Activated T-cell treated with anti-CD3 and anti-CD28 coated beads, Interleukin-2, amount 50 U/mL, for 1 hour (primary cell): Measurements from ENCODE around the gene PER1.
A peak's percentile ranks its signal among the peaks of the same experiment; 100 is the strongest.

ENCODE experiments used
- DNase-seq: peaks from one replicate; pipeline ENCODE4 v3.0.0-alpha.2; 2020

Gene PER1

DNA sequence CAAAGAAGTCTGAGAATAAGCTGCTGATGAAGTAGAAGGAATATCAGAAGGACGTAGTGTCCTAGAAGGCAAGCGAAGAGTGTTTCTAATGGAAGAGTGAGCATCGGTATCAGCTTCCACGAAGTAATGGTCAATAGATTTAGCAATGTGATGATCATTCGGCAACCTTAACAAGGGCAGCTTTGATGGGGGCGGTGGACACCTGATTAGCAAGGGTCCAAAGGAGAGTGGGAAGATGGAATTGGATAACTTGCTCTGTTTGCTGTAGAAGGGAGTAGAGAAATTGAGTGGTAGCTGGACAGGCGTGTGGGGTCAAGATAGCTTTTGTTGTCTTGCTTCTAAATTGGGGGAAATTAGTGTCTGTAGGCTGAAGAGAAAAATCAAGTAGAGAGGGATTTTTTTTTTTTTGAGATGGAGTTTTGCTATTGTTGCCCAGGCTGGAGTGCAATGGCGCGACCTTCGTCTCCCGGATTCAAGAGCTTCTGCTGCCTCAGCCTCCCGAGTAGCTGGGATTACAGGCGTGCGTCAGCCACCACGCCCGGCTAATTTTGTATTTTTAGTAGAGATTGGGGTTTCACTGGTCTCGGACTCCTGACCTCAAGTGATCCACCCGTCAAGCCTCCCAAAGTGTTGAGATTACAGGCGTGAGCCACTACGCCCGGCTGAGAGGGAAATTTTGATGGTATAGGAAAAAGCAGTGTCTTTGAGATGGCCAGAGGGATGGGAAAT is 14.4 kb downstream of the PER1 start:
- peak; percentile 22 for DNase-seq

GRCh38 chr17:8133941-8134340 is 18.3 kb downstream of the PER1 start:
- DNase-seq: no peak

GRCh38 chr17:8133399-8133798 is 18.8 kb downstream of the PER1 start:
- no peak for DNase-seq

- no peak for DNase-seq
Measured at GRCh38 chr17:8131844-8132441, 20.3 kb downstream of the PER1 start.

DNA sequence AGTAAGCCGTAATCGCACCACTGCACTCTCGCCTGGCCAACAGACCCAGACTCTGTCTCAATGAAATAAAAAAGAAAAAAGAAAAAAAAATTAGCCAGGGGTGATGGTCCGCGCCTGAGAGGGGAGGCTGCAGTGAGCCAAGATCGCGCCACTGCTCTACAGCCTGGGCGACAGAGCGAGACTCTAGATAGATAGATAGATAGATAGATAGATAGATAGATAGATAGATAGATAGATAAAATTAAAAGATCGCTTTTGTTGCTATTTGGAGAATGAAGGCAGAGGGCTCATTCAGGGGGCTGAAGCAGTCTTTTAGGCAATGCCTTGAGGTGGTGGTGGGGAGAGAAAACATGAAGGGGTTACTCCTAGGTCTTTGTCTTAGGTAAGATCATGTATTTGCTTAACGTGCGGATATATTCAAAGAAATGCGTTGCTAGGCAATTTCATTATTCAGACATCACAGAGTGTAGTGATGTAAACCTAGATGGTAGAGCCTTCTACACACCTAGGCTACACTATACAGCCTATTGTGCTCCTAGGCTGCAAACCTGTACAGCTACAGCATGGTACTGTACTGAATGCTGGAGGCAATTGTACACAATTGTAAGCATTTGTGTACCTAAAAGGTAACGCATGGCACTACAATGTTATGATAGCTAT is 23.9 kb downstream of the PER1 start:
- DNase-seq: no peak

GRCh38 chr17:8126491-8127066 is 25.6 kb downstream of the PER1 start:
- DNase-seq: peak; percentile 56

GRCh38 chr17:8125947-8126490 is 26.2 kb downstream of the PER1 start:
- no peak for DNase-seq

GRCh38 chr17:8125154-8125946 is 26.9 kb downstream of the PER1 start:
- peak; percentile 89 for DNase-seq

DNA sequence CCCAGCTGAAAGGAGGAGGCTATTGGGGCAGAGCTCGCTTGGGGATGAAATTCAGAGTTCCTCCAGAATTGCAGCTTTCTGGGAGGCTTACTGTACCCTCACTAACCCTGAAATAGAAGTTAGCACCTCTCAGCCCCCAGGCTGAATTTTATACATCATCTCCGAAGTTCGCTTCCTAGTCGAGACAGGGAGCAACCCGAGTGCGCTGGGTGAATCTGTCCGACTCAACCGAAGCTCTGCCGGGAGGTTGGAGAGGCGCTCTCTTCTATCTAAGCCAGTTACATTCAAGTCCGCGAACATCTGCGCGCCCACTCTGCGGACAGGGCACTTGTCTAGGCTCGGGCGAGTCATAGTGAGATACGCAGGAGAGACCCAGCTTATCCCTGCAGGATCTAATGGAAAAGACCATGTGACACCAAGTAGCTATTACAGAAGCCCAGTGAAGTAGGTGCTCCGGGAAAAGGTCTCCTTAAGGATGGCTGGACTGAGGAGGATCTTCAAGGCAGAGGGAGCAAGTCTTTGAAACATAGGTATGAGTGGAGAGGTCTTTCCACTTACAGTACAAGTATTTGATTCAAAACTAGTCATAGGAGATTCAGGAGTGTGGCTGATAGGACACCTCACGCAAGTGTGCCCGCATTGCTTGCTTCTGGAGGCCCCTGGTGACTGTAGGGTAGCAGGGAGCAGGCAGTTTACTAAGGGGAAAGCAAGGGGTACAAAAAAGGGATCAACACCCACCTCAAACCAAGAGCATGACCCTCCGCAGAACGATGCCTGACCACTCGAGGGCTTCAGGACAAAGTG is 27.7 kb downstream of the PER1 start:
- peak; percentile 45 for DNase-seq

DNA sequence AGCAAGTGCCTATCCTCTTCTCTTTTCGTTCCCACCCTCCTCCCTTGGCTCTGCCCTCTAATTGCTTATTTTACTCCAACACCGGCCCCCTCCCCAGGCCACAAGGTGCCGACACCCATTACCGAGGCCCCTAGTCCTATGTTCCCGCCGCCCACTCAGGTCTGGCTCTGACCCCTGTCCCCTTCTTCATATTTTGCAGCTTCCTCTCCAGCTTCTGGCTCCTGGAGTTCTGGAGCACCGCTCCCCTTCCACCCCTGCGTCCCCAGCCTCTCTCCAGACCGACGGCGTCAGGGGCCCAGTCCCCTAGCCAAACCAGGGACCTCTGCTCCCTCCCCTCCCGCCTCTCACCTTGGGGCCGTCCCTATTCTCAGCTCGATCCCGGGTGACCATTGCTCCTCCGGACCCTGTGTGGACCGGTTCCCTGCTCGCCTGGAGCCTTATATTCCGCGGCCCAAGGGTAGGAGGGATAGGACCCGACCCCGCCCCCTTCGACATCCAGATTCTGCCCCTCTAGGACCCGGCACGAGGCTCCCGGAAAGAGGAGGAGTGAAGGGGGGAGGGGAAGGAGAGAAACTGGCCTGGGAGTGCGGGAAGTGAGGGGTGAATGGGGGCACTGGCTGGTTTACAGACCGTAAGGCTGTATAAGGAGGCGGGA is 28.4 kb downstream of the PER1 start, which contains the start of gene HES7:
Gene HES7 (minus strand): TSS at position 412 of the 655 bp plus-strand sequence. CDS start 22 bp downstream, at position 390.
- no peak for DNase-seq

DNA sequence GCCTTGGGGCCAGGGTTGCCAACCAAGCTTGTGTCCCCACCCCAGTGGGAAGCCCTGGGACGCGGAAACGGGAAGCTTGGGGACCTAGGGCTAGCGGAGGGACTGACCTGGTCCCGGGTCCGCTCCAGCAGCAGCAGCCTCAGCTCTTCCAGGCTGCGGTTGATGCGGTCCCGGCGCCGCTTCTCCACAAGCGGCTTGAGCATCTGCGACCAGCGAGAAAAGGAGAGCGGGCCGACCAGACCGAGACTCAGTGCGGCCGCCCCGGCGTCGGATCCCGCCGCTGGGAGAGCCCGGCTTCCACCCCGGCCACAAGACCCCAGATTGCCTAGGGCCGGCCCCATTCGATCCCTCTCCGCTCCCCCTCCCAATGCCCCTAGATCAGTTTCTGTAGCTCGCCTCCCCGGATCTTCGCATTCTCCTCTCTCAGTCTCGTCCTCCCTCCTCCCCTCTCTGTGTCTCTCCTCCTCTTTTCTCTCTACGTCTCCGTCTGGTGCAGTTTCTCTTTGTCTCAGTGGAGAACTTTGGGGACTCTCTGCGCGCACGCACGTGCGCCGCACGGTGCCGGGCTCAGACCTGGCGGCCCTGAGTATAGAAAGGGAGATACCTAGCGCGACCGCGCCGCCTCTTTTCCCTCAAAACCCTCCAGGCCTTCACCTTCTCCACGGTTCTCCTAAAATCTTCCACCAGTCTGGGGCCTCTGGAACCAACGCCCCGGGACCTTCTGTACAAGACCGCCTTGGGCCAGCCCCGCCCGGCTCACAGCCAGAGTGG is 29.1 kb downstream of the PER1 start:
- peak; percentile 54 for DNase-seq

GRCh38 chr17:8122422-8122923 is 29.7 kb downstream of the PER1 start:
- DNase-seq: no peak

DNA sequence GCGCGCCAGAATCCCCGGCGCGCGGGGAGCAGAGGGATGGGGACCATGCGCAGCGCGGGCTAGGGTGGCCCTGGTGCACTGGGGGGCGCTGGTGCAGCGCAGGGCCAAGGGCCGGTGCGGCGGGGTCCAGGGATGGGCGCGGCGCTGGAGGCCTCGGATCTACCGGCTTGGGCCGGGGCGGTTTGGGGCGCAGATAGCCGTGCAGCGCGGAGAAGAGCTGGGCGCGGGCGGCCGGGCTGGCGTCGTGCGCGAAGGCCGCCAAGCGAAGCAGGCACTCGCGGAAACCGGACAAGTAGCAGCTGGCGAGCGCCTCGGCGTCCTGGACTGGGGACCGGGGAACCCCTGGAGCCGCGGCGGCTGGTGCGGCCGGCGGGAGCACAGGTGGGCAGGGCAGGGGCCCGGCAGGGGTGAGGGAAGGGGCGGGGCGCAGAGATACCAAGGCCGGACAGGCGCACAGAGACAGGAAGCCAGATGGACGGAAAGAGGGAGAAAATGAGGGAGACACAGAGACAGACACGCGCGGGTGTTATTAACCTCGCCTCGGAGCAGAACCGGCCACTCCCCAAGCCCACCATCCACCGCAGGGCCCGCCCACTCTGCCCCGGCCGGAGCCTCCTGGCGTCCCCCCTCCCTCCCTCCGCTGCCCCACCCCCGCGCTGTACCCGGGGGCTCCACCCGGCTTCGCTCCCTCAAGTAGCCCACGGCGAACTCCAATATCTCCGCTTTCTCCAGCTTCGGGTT is 30.4 kb downstream of the PER1 start:
- peak; percentile 61 for DNase-seq

GRCh38 chr17:8121407-8121680 is 30.9 kb downstream of the PER1 start:
- no peak for DNase-seq

DNA sequence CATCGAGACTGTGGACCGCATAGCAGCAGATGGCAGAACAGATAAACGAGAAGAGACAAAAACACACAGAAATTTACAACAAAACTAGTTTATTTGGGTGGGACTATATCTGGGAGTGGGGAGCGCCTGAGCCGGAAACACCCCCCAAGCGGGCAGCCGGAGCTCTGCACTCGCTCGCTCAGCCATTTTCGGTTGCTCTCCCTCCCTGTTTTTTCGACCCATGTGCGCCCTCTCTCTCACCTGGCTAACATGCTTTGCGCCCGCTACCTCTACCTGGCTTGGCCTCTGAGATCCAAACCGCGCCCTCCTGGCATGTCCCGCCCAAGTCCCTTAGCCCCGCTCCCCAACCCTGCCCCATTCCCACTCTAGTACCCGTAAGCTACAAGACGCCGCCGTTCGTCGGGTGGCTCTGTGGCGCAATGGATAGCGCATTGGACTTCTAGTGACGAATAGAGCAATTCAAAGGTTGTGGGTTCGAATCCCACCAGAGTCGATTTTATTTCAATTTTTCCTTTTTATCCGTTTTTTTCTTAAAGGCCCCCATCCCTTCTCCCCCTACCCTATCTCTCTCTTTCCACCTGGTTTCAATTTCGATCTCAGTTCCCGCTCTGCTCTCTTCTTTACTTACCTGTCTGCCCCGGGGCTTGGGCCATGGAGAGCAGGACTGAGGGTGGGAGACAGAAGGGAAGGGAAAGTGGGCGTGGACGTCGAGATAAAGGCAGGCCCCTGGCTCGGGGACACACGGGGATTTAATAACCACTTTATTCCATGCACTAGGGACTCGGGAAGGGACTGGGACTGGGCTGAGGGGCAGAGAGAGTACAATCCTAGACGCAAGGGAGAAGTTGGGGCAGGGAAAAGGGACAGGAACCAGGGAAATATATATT is 31.4 kb downstream of the PER1 start:
- peak; percentile 73 for DNase-seq

- peak; percentile 81 for DNase-seq
Measured at GRCh38 chr17:8119581-8120519, 32.4 kb downstream of the PER1 start.
